ENCODE results near the gene IL1RAPL1.
A peak's percentile ranks its signal among the peaks of the same experiment; 100 is the strongest.

The IL1RAPL1 gene

DNA sequence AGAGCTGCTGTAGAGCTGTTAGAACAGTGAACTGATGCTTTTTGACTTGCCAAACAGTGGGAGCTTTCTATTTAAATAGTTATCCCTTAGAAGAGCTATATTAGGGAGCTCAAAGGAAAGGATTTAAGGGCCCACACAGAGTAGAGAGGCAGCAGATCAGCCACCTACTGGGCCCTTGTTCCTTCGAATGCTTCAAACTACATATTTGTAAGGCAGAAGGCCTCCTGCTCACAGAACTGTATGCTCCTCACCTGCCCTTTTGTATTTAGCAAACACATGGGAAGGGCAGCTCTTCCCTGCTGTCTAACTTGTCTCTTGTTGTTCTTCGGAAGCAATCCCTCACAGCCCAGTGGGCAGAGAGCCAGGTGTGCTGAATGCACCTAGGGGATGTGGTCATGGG is 38.0 kb downstream of the IL1RAPL1 start:
- Histone ChIP-seq H3K27ac (ENCODE audit: low read depth, low read length) (no peak overlapping the region), H3K9ac (ENCODE audit: low read length) (no peak overlapping the region), H3K36me3 (ENCODE audit: control insufficient read depth, insufficient read depth, low read length) (no peaks in the 10 kb centered on the region), H3K9me3 (ENCODE audit: control insufficient read depth, insufficient read depth, low read depth, low read length) (no peaks in the 10 kb centered on the region), H3K4me1 (ENCODE audit: control insufficient read depth, insufficient read depth, low read length) (peaks cover 29% of the 10 kb centered on the region), H3K27me3 (ENCODE audit: control insufficient read depth, insufficient read depth, low read length) (peaks cover 59% of the 10 kb centered on the region; the same call in 1 of the 2 replicates), H3K4me3 (ENCODE audit: low read depth, low read length) (no peak overlapping the region)

DNA sequence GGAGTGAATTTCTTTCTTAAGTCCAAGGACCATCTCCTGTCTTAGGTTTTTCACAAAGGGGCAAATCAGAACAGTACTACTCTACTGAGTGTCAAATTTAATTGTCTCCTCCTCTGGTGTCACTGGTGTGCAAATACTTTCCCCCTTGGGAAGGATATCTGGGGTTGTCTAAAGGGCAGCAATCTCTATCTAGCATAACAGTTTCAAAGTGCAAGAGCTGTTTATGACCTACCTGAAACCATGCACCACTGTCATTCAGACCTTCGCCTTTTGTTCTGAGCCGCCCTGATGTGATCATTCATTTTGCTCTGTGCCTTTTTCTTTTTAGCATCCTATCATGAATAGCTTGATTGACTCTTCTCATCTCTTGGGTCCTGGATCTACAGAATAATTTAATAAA is 39.3 kb downstream of the IL1RAPL1 start:
- Histone ChIP-seq H3K9me3 (ENCODE audit: control insufficient read depth, insufficient read depth, low read depth, low read length) (no peaks in the 10 kb centered on the region), H3K4me1 (ENCODE audit: control insufficient read depth, insufficient read depth, low read length) (peaks cover 29% of the 10 kb centered on the region), H3K27me3 (ENCODE audit: control insufficient read depth, insufficient read depth, low read length) (peaks cover 61% of the 10 kb centered on the region; the same call in 1 of the 2 replicates), H3K36me3 (ENCODE audit: control insufficient read depth, insufficient read depth, low read length) (no peaks in the 10 kb centered on the region), H3K9ac (ENCODE audit: low read length) (no peak overlapping the region), H3K27ac (ENCODE audit: low read depth, low read length) (no peak overlapping the region), H3K4me3 (ENCODE audit: low read depth, low read length) (no peak overlapping the region)

DNA sequence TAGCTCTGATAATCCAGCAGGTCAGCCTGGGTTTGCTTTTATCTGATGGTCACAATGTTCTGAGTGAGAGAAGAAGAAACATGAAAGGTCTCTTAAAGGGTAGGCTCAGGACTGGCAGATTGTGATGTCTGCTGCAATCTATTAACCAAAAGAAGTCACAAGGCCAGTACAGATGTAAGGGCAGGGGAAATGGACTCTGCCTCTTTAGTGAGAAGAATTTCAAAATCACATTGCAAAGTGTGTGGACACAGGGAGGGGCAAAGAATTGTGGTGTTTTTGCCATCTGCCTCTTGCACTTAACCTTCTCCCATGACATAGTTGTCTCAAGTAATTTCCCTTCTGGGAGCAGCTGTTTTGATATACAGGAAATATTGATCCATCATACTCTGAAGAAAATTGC is 40.9 kb downstream of the IL1RAPL1 start:
- Histone ChIP-seq H3K4me3 (ENCODE audit: low read depth, low read length) (no peak overlapping the region), H3K36me3 (ENCODE audit: control insufficient read depth, insufficient read depth, low read length) (no peaks in the 10 kb centered on the region), H3K27ac (ENCODE audit: low read depth, low read length) (no peak overlapping the region), H3K9me3 (ENCODE audit: control insufficient read depth, insufficient read depth, low read depth, low read length) (no peaks in the 10 kb centered on the region), H3K27me3 (ENCODE audit: control insufficient read depth, insufficient read depth, low read length) (peaks cover 52% of the 10 kb centered on the region; the same call in 1 of the 2 replicates), H3K9ac (ENCODE audit: low read length) (no peak overlapping the region), H3K4me1 (ENCODE audit: control insufficient read depth, insufficient read depth, low read length) (peaks cover 29% of the 10 kb centered on the region)

DNA sequence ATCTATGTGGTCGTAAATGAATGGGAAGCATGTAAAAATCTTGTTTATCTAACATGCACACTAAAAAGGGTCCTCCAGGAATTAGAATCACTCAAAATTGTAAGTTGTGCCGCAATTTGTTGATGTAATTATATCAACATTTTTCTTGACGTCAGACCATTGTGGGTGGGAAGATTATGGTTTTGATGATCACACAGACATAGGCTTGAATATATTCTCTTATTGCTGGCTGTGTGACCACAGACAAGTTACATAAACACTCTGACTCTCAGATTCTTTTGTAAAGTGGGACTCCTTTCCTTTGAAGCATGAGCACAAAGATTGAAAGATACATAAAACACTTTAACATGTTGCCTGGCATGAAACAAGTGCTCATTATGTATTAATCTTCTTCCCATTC is 51.5 kb downstream of the IL1RAPL1 start:
- peaks cover 41% of the 10 kb centered on the region for H3K4me1 ChIP-seq (ENCODE audit: control insufficient read depth, insufficient read depth, low read length)
- H3K4me3 ChIP-seq (ENCODE audit: low read depth, low read length), result no peak overlapping the region
- H3K36me3 ChIP-seq (ENCODE audit: control insufficient read depth, insufficient read depth, low read length), result no peaks in the 10 kb centered on the region
- H3K27ac ChIP-seq (ENCODE audit: low read depth, low read length), result peak overlapping the region; percentile 76
- no peaks in the 10 kb centered on the region for H3K9me3 ChIP-seq (ENCODE audit: control insufficient read depth, insufficient read depth, low read depth, low read length)
- no peak overlapping the region for H3K9ac ChIP-seq (ENCODE audit: low read length)
- no peaks in the 10 kb centered on the region; the same call in 1 of the 2 replicates for H3K27me3 ChIP-seq (ENCODE audit: control insufficient read depth, insufficient read depth, low read length)

DNA sequence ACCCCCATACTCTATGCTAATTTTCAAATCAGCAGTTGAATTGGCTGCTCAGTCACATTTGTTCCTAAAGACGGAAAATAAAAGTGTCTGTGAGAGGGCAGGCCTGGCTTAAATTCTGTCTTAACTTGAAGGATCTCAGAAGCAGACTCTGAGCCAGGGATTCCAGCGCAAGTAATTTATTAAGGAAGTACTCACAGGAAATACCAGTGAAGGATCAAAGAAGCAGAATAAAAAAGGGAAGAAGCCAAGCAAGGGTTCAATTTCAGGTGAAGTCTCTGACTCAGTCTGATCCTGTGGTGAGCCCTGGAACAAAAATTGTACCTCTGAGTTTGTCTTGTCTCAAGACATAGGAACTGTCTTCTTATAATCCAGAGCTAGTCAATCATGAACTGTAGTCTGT is 52.2 kb downstream of the IL1RAPL1 start:
- H3K27ac ChIP-seq (ENCODE audit: low read depth, low read length), result peak overlapping the region; percentile 76; the same call in 1 of the 2 replicates
- H3K27me3 ChIP-seq (ENCODE audit: control insufficient read depth, insufficient read depth, low read length), result no peaks in the 10 kb centered on the region; the same call in 1 of the 2 replicates
- H3K9ac ChIP-seq (ENCODE audit: low read length), result peak overlapping the region; percentile 33
- H3K36me3 ChIP-seq (ENCODE audit: control insufficient read depth, insufficient read depth, low read length), result no peaks in the 10 kb centered on the region
- H3K4me1 ChIP-seq (ENCODE audit: control insufficient read depth, insufficient read depth, low read length), result peaks cover 47% of the 10 kb centered on the region
- no peaks in the 10 kb centered on the region for H3K9me3 ChIP-seq (ENCODE audit: control insufficient read depth, insufficient read depth, low read depth, low read length)
- 0 out of 2 replicates have a peak overlapping the region, but pooled peaks have one; percentile 1 for H3K4me3 ChIP-seq (ENCODE audit: low read depth, low read length)

DNA sequence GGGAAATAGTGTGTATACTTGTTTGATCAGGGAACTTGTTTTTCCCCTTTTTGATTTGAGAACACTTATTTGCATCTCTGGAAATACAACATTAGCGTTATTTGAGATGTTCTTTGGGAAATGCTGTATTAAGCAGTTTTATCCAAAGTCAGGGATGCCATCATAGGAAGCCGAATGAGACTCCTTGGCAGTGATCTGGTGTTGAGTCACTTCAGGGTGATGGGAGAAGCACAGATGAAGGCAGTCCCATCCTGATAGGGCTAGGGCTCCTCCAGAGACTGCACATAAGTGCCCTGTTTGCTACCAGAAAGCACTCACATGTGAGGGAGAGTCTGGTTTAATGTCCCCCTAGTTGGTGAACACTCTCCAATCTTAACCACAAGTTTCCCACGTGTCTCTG is 62.3 kb downstream of the IL1RAPL1 start:
- H3K36me3 ChIP-seq (ENCODE audit: control insufficient read depth, insufficient read depth, low read length), result no peaks in the 10 kb centered on the region
- no peak overlapping the region for H3K4me3 ChIP-seq (ENCODE audit: low read depth, low read length)
- peaks cover 1% of the 10 kb centered on the region; the same call in 1 of the 2 replicates for H3K4me1 ChIP-seq (ENCODE audit: control insufficient read depth, insufficient read depth, low read length)
- H3K27me3 ChIP-seq (ENCODE audit: control insufficient read depth, insufficient read depth, low read length), result no peaks in the 10 kb centered on the region; the same call in 1 of the 2 replicates
- no peak overlapping the region for H3K9ac ChIP-seq (ENCODE audit: low read length)
- H3K9me3 ChIP-seq (ENCODE audit: control insufficient read depth, insufficient read depth, low read depth, low read length), result peaks cover 12% of the 10 kb centered on the region; the same call in 1 of the 2 replicates
- no peak overlapping the region for H3K27ac ChIP-seq (ENCODE audit: low read depth, low read length)

DNA sequence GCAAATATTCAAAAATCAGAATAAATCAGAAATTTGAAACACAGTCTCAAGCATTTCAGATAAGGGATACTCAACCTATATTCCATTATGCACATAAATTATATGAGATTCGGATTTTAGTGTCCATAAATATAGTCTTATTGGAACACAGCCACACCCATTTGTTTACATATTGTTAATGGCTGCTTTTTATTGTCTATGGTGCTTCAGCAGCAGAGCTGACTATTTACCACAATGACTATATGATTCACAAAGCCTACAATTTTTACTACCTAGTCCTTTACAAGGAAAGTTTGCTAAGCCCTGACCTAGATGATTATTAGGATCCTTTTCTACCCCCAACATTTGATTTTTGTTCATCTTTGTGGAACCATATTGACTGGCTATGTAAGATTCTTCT is 63.9 kb downstream of the IL1RAPL1 start:
- Histone ChIP-seq H3K4me1 (ENCODE audit: control insufficient read depth, insufficient read depth, low read length) (no peaks in the 10 kb centered on the region), H3K36me3 (ENCODE audit: control insufficient read depth, insufficient read depth, low read length) (no peaks in the 10 kb centered on the region), H3K4me3 (ENCODE audit: low read depth, low read length) (no peak overlapping the region), H3K27ac (ENCODE audit: low read depth, low read length) (no peak overlapping the region), H3K9me3 (ENCODE audit: control insufficient read depth, insufficient read depth, low read depth, low read length) (peaks cover 17% of the 10 kb centered on the region; the same call in 1 of the 2 replicates), H3K9ac (ENCODE audit: low read length) (no peak overlapping the region), H3K27me3 (ENCODE audit: control insufficient read depth, insufficient read depth, low read length) (no peaks in the 10 kb centered on the region; the same call in 1 of the 2 replicates)

DNA sequence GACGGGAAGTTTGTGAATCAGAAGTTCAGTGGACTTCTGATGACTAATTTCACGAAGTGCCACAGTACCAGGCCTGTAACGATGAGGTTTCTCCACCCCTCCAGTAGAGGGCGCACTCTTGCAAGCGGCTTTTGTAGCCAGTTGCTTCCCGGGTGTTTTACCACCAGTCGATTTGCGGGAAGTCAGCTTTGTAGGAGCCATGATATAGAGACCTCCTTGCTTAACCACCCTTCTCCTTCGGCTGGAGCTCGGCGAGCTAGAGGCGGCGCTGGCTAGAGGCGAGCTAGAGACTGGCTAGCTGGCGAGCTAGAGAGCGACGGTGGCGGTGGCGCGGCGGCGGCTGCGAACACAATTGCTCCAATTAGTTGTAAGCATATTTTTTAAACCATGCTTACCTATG is 72.0 kb downstream of the IL1RAPL1 start:
- Histone ChIP-seq H3K9ac (ENCODE audit: low read length) (no peak overlapping the region), H3K9me3 (ENCODE audit: control insufficient read depth, insufficient read depth, low read depth, low read length) (peaks cover 7% of the 10 kb centered on the region; the same call in 1 of the 2 replicates), H3K4me3 (ENCODE audit: low read depth, low read length) (no peak overlapping the region), H3K27ac (ENCODE audit: low read depth, low read length) (no peak overlapping the region), H3K4me1 (ENCODE audit: control insufficient read depth, insufficient read depth, low read length) (no peaks in the 10 kb centered on the region; the same call in 1 of the 2 replicates), H3K27me3 (ENCODE audit: control insufficient read depth, insufficient read depth, low read length) (peaks cover 3% of the 10 kb centered on the region; the same call in 1 of the 2 replicates), H3K36me3 (ENCODE audit: control insufficient read depth, insufficient read depth, low read length) (no peaks in the 10 kb centered on the region)

DNA sequence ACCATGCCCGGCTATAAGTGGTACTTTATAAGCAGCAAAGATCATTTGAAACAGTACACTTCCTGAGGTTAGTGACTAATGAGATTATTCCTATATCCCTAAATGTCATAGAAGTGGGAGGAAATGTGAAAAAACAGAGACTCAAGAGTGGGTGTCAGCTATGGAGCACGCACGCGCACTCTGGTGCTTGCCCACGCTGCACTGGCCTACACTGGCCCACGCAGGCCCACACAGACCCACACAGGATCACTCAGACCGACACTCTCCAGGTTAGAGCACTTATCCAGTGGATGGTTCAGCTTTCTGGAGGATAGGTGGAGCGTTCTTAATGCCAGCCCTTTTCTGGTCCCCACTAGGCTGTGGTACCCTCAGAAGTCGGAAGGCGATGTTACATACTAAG is 78.5 kb downstream of the IL1RAPL1 start:
- no peak overlapping the region for H3K4me3 ChIP-seq (ENCODE audit: low read depth, low read length)
- no peaks in the 10 kb centered on the region for H3K36me3 ChIP-seq (ENCODE audit: control insufficient read depth, insufficient read depth, low read length)
- no peaks in the 10 kb centered on the region for H3K9me3 ChIP-seq (ENCODE audit: control insufficient read depth, insufficient read depth, low read depth, low read length)
- peaks cover 3% of the 10 kb centered on the region; the same call in 1 of the 2 replicates for H3K27me3 ChIP-seq (ENCODE audit: control insufficient read depth, insufficient read depth, low read length)
- no peak overlapping the region for H3K27ac ChIP-seq (ENCODE audit: low read depth, low read length)
- H3K9ac ChIP-seq (ENCODE audit: low read length), result no peak overlapping the region
- H3K4me1 ChIP-seq (ENCODE audit: control insufficient read depth, insufficient read depth, low read length), result no peaks in the 10 kb centered on the region; the same call in 1 of the 2 replicates

DNA sequence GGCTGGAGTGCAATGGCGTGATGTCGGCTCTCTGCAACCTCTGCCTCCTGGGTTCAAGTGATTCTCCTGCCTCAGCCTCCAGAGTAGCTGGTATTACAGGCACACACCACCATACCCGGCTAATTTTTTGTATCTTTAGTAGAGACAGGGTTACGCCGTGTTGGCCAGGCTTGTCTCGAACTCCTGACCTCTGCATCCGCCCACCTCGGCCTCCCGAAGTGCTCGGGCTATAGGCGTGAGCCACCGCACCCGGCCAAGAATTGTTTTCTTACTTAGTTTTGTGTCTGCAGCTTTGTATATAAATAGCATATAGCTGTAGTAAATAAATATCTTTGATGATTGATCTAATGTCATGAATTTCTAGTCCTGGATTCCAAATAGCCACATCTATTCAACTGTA is 81.1 kb downstream of the IL1RAPL1 start:
- Histone ChIP-seq H3K9me3 (ENCODE audit: control insufficient read depth, insufficient read depth, low read depth, low read length) (no peaks in the 10 kb centered on the region), H3K27me3 (ENCODE audit: control insufficient read depth, insufficient read depth, low read length) (no peaks in the 10 kb centered on the region; the same call in 1 of the 2 replicates), H3K36me3 (ENCODE audit: control insufficient read depth, insufficient read depth, low read length) (no peaks in the 10 kb centered on the region), H3K4me3 (ENCODE audit: low read depth, low read length) (no peak overlapping the region), H3K9ac (ENCODE audit: low read length) (no peak overlapping the region), H3K27ac (ENCODE audit: low read depth, low read length) (no peak overlapping the region), H3K4me1 (ENCODE audit: control insufficient read depth, insufficient read depth, low read length) (no peaks in the 10 kb centered on the region)

DNA sequence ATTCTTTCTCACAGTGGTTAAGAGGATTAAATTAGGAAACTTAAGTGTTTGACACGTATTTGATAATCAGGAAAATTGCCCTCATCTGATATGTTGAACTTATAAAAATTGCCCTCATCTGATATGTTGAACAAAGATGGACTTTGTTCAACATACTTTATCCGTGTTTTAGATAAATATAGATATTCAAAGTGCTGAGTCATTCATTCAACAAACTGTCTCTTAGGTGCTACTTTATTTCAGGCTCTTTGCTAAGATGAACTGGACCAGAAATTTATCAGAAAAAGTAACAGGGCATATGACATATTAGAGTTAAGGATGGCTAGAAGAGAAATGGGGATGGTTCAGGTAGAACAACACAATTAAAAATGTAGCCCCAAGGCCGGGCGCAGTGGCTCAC is 81.7 kb downstream of the IL1RAPL1 start:
- no peaks in the 10 kb centered on the region for H3K4me1 ChIP-seq (ENCODE audit: control insufficient read depth, insufficient read depth, low read length)
- no peak overlapping the region for H3K9ac ChIP-seq (ENCODE audit: low read length)

More for the DNA sequence above, 81.7 kb downstream of the IL1RAPL1 start:
- Histone ChIP-seq H3K9me3 (ENCODE audit: control insufficient read depth, insufficient read depth, low read depth, low read length) (no peaks in the 10 kb centered on the region), H3K27ac (ENCODE audit: low read depth, low read length) (no peak overlapping the region), H3K27me3 (ENCODE audit: control insufficient read depth, insufficient read depth, low read length) (no peaks in the 10 kb centered on the region; the same call in 1 of the 2 replicates), H3K4me3 (ENCODE audit: low read depth, low read length) (no peak overlapping the region), H3K36me3 (ENCODE audit: control insufficient read depth, insufficient read depth, low read length) (no peaks in the 10 kb centered on the region)

Data from HUES6 (cell line).